ENCODE data around the gene KCNJ10. TPM values are rescaled to one million over a fixed set of nuclear protein-coding genes. Genes with fewer than 3 reads are reported as not detected.

The KCNJ10 gene
- total and polyA plus RNA-seq, 2 of the 13 experiments (the other 11 are each of a cell fraction or from before 2014, with no cell fraction given) = 4.4 to 10.3 TPM

DNA sequence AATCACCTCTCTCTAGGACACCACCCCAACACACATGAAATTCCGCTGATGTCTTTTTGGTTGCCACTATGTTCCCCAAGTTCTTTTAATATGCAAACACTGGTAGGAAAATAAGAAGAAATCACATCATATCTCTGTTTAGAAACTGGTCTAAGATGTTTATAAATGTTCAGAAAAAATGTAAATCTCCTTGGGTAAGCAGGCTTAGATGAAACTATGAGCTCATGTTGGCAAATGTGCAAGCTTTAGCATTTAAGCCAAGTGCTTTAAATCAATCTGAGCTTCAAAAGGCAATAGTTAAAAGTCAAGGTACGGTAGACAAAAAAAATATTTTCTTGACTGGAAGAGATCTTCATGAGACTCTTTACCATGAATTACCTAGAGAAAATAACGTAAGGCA lies 90.7 kb downstream of the KCNJ10 start:
- Histone ChIP-seq H4K20me1 (ENCODE audit: insufficient read depth, low read length) (no peaks in the 10 kb centered on the region), H3K4me2 (ENCODE audit: low read depth, low read length) (no peak overlapping the region), H3K4me1 (ENCODE audit: insufficient read depth, low read length) (no peaks in the 10 kb centered on the region), H3K36me3 (replicated peaks in 1 of 2; ENCODE audit: control insufficient read depth in 1 of 2, insufficient read depth in 2 of 2, low read length in 2 of 2) (no peaks in the 10 kb centered on the region), H2AFZ (ENCODE audit: low read length) (no peak overlapping the region), H3K9me3 (ENCODE audit: low read length) (no peaks in the 10 kb centered on the region), H3K27me3 (ENCODE audit: control insufficient read depth in 1 of 2, insufficient read depth in 2 of 2, low read length in 2 of 2) (peaks cover 1 to 10% of the 10 kb centered on the region in 2 experiments; a peak in 1 of 5 replicates), H3K79me2 (ENCODE audit: insufficient read depth, low read length) (no peaks in the 10 kb centered on the region), H3K9ac (ENCODE audit: insufficient read depth, low read depth, low read length) (no peak overlapping the region), H3K27ac (ENCODE audit: extremely low read length, insufficient read depth, low read length) (no peak overlapping the region), H3K4me3 (replicated peaks in 1 of 3; ENCODE audit: insufficient read depth in 1 of 3, low read depth in 2 of 3, low read length in 3 of 3) (no peak overlapping the region)
- ChIA-PET CTCF (ENCODE audit: low intra/inter-chr PET ratio, low total read pairs) (no interaction called here), POLR2A (no interaction called here)
- intact Hi-C loops (cut with micrococcal nuclease; ENCODE audit: unreplicated experiment) = no loop called here
- no TSS peak for BruUV-seq (replicated peaks)
- DNase-seq (ENCODE audit: low spot score) = no peak
- in situ Hi-C loops (cut with HindIII; ENCODE audit: extremely low pct_ligation_motif_present, low pct_unique_long_range_greater_than_20kb) = no loop called here
- no peak for TF ChIP-seq SOX6 (IDR thresholded peaks at IDR 0.05)
- no peak for TF ChIP-seq SOX6 (CRISPR knock-in tag; IDR thresholded peaks at IDR 0.05)
- no peak for TF ChIP-seq FIP1L1 (IDR thresholded peaks at IDR 0.05; ENCODE audit: borderline replicate concordance, insufficient read depth, low read depth, low read length)
- TF ChIP-seq HNRNPUL1 (IDR thresholded peaks at IDR 0.05; ENCODE audit: low read depth, low read length) = no peak
- TF ChIP-seq ZNF543 (CRISPR knock-in tag; IDR thresholded peaks at IDR 0.05) = no peak
- no peak for TF ChIP-seq AGO2 (optimal IDR thresholded peaks at IDR 0.05; ENCODE audit: low read depth, low read length)
- TF ChIP-seq ELF4 (CRISPR knock-in tag; IDR thresholded peaks at IDR 0.05; ENCODE audit: borderline replicate concordance) = no peak
- TF ChIP-seq CBX1 (IDR thresholded peaks at IDR 0.05; ENCODE audit: low read depth) = no peak
- no peak for TF ChIP-seq PCBP2 (optimal IDR thresholded peaks at IDR 0.05; ENCODE audit: low read depth, low read length, poor library complexity, severe bottlenecking)
- no peak for TF ChIP-seq ZNF780A (CRISPR knock-in tag; IDR thresholded peaks at IDR 0.05)
- TF ChIP-seq MAZ (IDR thresholded peaks at IDR 0.05; ENCODE audit: borderline replicate concordance, low read depth, low read length) = no peak
- no peak for TF ChIP-seq MAZ (CRISPR knock-in tag; IDR thresholded peaks at IDR 0.05; ENCODE audit: low read depth)
- no peak for TF ChIP-seq ZBTB20 (CRISPR knock-in tag; IDR thresholded peaks at IDR 0.05; ENCODE audit: borderline replicate concordance, low read depth)
- no peak for TF ChIP-seq ATM (IDR thresholded peaks at IDR 0.05; ENCODE audit: borderline replicate concordance)
- no peak for TF ChIP-seq PRPF4 (IDR thresholded peaks at IDR 0.05; ENCODE audit: low read depth, low read length, poor library complexity, severe bottlenecking)
- TF ChIP-seq SMAD3 (CRISPR knock-in tag; IDR thresholded peaks at IDR 0.05) = no peak
- TF ChIP-seq, protein P1, sequence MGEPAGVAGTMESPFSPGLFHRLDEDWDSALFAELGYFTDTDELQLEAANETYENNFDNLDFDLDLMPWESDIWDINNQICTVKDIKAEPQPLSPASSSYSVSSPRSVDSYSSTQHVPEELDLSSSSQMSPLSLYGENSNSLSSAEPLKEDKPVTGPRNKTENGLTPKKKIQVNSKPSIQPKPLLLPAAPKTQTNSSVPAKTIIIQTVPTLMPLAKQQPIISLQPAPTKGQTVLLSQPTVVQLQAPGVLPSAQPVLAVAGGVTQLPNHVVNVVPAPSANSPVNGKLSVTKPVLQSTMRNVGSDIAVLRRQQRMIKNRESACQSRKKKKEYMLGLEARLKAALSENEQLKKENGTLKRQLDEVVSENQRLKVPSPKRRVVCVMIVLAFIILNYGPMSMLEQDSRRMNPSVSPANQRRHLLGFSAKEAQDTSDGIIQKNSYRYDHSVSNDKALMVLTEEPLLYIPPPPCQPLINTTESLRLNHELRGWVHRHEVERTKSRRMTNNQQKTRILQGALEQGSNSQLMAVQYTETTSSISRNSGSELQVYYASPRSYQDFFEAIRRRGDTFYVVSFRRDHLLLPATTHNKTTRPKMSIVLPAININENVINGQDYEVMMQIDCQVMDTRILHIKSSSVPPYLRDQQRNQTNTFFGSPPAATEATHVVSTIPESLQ (CRISPR knock-in tag; conservative IDR thresholded peaks at IDR 0.05) = no peak
- WGBS (ENCODE audit: low lambda C conversion rate) = 27% methylated on average over 3 of the region's 3 CpGs
- ATAC-seq = no peak
- FAIRE-seq = no peak

All from HepG2 (cell line).